ENCODE data around the gene RNF121. TPM values are rescaled to one million over a fixed set of nuclear protein-coding genes. Genes with fewer than 3 reads are reported as not detected.
"Not testable (repeated sequence)": the region's sequence is repeated elsewhere in the genome, so short reads cannot be mapped to it uniquely, and the experiment has no call there.

Gene RNF121
- 6.4 and 21.4 TPM in 2 replicates for total RNA-seq (2014; rRNA removed; shearing (Covaris generic))

DNA sequence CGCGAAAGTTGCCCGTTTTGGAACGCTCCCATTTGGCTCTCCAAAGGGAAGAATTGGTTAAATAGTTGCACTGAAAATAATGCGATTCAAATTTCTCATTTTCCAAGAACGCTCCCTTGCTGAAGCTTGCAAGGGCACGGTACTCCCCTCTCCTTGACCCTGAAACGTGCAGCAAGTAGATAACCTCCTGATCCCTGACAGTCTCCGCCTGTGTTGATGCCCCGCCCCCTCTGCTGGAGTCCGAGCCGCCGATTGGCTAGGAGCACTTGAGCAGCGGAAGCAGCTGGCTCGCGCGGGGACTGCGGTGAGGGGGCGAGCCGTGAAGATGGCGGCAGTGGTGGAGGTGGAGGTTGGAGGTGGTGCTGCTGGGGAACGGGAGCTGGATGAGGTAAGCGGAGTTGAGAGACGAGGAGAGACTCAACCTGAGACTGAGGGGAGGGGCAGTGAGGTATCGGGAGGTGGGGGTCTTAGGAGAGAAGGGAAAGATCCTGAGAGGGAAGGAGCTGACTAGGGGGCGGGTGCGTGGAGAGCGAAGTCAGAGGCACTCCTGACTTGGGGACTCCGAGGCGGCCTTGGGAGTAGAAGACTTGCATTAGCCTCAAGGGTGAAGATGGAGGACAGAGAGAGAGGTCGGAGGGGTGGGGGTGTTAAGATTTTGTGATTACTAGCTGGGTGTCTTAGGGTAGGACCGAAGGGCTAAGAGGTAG is at the start of gene RNF121:
Gene RNF121, plus strand, starts transcription at position 310 of the 707 bp plus-strand sequence. Its CDS starts 16 bp downstream, at position 326.
- DNase-seq (ENCODE audit: low read depth in 1 of 2, low spot score in 2 of 2): peak; percentile 91
- H3K4me1 ChIP-seq (replicated peaks): peaks cover 8% of the 10 kb centered on the region
- H3K27ac ChIP-seq: peak within 1 kb of the TSS; percentile 97

DNA sequence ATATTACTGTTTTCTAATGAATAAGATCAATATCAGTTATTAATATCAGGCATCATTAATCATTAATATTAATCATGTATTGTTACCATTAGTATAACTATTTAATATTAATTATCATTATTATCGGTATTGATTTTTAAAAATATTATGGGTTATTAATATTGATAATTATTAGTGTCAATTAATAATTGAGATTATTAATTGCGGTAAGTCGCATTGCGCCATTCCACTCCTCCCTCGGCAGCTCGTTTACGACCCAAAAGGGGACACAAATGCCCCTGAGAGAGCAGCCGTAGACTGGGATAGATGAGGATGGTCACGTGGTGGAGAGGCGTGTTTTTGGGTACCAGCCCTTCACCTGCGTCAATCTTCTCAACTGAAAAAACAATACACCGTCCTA is 43.0 kb upstream of the RNF121 start:
- H3K27me3 ChIP-seq (replicated peaks); H3K4me1 ChIP-seq (replicated peaks); DNase-seq (ENCODE audit: low read depth in 1 of 2, low spot score in 2 of 2); H3K9me3 ChIP-seq (replicated peaks); H3K27ac ChIP-seq; H3K36me3 ChIP-seq; H3K4me3 ChIP-seq: not testable (repeated sequence)

More for the DNA sequence above, at the start of gene RNF121:
- H3K4me3 ChIP-seq: peak within 1 kb of the TSS; percentile 66
- H3K9me3 ChIP-seq (replicated peaks): no peaks in the 10 kb centered on the region
- H3K36me3 ChIP-seq: no peaks in the 10 kb centered on the region
- no peaks in the 10 kb centered on the region for H3K27me3 ChIP-seq (replicated peaks)

GRCh38 chr11:71888335-71889010 is 40.4 kb upstream of the RNF121 start:
- not testable (repeated sequence) for H3K27me3 ChIP-seq (replicated peaks); DNase-seq (ENCODE audit: low read depth in 1 of 2, low spot score in 2 of 2); H3K4me1 ChIP-seq (replicated peaks)

DNA sequence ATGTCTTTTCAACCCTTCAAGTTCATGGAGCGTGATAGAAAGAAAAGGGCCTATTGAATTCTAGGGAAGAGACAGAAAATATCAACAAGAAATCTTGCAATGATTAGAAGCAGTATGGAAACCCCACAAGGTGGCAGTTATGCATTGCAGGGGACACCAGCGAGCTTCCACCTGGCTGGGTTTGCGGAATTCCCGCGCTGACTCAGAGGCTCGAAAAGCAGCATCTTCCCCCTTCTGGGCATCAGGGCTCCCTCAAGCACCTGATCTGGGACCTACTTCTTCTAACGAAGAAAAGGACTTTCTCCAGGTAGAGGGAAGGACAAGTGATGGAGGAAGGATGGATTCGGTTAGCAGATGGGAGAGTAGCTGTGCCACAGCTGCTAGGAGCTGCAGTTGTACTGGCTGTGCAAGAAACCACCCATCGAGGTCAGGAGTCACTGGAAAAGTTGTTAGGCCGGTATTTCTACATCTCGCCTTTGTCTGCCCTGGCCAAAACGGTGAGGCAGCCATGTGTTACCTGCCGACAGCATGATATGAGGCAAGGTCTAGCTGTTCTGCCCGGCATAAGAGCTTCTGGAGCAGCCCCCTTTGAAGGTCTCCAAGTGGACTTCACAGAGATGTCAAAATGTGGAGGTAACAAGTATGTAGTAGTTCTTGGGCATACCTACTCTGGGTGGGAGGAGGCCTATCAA is 39.5 kb upstream of the RNF121 start:
- H3K4me1 ChIP-seq (replicated peaks); H3K9me3 ChIP-seq (replicated peaks); H3K4me3 ChIP-seq; H3K27me3 ChIP-seq (replicated peaks); H3K36me3 ChIP-seq; DNase-seq (ENCODE audit: low read depth in 1 of 2, low spot score in 2 of 2); H3K27ac ChIP-seq: not testable (repeated sequence)

More at GRCh38 chr11:71888335-71889010, 40.4 kb upstream of the RNF121 start:
- not testable (repeated sequence) for H3K4me3 ChIP-seq; H3K36me3 ChIP-seq; H3K27ac ChIP-seq; H3K9me3 ChIP-seq (replicated peaks)

GRCh38 chr11:71895961-71896360 is 32.9 kb upstream of the RNF121 start:
- H3K4me1 ChIP-seq (replicated peaks): no peaks in the 10 kb centered on the region
- DNase-seq (ENCODE audit: low read depth in 1 of 2, low spot score in 2 of 2): no peak
- H3K4me3 ChIP-seq: no peak overlapping the region
- no peaks in the 10 kb centered on the region for H3K36me3 ChIP-seq
- no peaks in the 10 kb centered on the region for H3K9me3 ChIP-seq (replicated peaks)
- H3K27ac ChIP-seq: no peak overlapping the region
- H3K27me3 ChIP-seq (replicated peaks): no peaks in the 10 kb centered on the region

DNA sequence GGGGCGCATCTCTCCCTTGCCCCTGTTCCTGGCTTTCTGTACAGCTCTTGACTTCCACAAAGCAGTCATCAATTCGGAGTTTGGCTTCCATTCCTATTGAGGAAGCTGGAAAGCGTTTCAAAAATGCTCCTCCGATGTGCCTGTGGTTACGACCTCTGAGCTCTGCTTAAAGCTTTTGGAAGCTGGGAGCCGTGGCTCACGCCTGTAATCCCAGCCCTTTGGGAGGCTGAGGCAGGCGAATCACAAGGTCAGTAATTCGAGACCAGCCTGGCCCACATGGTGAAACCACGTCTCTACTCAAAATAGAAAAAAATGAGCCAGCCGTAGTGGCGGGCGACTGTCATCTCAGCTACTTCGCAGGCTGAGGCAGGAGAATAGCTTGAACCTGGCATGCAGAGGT is 27.7 kb upstream of the RNF121 start:
- not testable (repeated sequence) for H3K9me3 ChIP-seq (replicated peaks); H3K36me3 ChIP-seq; H3K4me3 ChIP-seq; H3K27ac ChIP-seq; H3K27me3 ChIP-seq (replicated peaks); DNase-seq (ENCODE audit: low read depth in 1 of 2, low spot score in 2 of 2); H3K4me1 ChIP-seq (replicated peaks)

GRCh38 chr11:71908218-71908617 is 20.6 kb upstream of the RNF121 start:
- no peaks in the 10 kb centered on the region for H3K9me3 ChIP-seq (replicated peaks)
- H3K36me3 ChIP-seq: no peaks in the 10 kb centered on the region
- no peaks in the 10 kb centered on the region for H3K27me3 ChIP-seq (replicated peaks)
- H3K4me3 ChIP-seq: no peak overlapping the region
- DNase-seq (ENCODE audit: low read depth in 1 of 2, low spot score in 2 of 2): no peak
- no peaks in the 10 kb centered on the region for H3K4me1 ChIP-seq (replicated peaks)
- no peak overlapping the region for H3K27ac ChIP-seq

DNA sequence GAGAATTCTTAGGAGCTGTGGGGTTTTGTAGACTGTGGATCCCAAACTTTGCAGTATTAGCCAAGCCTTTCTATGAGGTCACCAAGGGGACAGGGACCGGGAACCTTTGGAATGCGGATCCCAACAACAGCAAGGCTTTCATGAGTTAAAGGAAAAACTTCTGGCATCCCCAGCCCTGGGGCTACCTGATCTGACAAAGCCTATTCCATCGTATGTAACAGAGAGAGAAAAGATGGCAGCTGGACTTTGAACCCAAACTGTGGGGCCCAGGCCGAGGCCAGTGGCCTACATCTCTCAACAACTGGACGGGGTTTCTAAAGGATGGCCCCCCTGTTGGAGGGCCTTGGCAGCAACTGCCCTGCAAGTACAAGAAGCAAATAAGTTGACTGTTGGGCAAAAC is 18.1 kb upstream of the RNF121 start:
- not testable (repeated sequence) for H3K4me3 ChIP-seq; H3K9me3 ChIP-seq (replicated peaks); H3K27ac ChIP-seq; H3K27me3 ChIP-seq (replicated peaks); H3K4me1 ChIP-seq (replicated peaks); H3K36me3 ChIP-seq; DNase-seq (ENCODE audit: low read depth in 1 of 2, low spot score in 2 of 2)

DNA sequence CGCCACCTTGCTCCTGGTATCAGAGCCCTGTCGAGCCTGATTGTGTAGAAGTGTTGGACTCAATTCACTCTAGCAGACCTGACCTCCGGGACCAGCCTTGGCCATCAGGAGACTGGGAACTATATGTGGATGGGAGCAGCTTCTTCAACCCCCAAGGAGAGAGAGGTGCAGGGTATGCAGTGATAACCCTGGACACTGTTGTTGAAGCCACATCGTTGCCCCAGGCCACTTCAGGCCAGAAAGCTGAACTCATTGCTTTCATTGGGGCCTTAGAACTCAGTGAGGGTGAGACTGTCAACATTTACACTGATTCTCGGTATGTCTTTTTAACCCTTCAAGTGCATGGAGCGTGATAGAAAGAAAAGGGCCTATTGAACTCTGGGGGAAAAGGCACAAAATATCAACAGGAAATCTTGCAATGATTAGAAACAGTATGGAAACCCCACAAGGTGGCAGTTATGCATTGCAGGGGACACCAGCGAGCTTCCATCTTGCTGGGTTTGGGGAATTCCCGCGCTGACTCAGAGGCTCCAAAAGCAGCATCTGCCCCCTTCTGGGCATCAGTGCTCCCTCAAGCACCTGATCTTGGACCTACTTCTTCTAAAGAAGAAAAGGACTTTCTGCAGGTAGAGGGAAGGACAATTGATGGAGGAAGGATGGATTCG is 17.4 kb upstream of the RNF121 start:
- not testable (repeated sequence) for H3K4me1 ChIP-seq (replicated peaks); H3K36me3 ChIP-seq; H3K27ac ChIP-seq; H3K27me3 ChIP-seq (replicated peaks); H3K4me3 ChIP-seq; H3K9me3 ChIP-seq (replicated peaks)
- peak in 1 of 2 experiments; percentile 50 for DNase-seq (ENCODE audit: low read depth in 1 of 2, low spot score in 2 of 2)

GRCh38 chr11:71911986-71912340 is 16.9 kb upstream of the RNF121 start:
- not testable (repeated sequence) for H3K4me1 ChIP-seq (replicated peaks); H3K36me3 ChIP-seq; H3K27ac ChIP-seq; H3K9me3 ChIP-seq (replicated peaks); H3K27me3 ChIP-seq (replicated peaks); H3K4me3 ChIP-seq; DNase-seq (ENCODE audit: low read depth in 1 of 2, low spot score in 2 of 2)

DNA sequence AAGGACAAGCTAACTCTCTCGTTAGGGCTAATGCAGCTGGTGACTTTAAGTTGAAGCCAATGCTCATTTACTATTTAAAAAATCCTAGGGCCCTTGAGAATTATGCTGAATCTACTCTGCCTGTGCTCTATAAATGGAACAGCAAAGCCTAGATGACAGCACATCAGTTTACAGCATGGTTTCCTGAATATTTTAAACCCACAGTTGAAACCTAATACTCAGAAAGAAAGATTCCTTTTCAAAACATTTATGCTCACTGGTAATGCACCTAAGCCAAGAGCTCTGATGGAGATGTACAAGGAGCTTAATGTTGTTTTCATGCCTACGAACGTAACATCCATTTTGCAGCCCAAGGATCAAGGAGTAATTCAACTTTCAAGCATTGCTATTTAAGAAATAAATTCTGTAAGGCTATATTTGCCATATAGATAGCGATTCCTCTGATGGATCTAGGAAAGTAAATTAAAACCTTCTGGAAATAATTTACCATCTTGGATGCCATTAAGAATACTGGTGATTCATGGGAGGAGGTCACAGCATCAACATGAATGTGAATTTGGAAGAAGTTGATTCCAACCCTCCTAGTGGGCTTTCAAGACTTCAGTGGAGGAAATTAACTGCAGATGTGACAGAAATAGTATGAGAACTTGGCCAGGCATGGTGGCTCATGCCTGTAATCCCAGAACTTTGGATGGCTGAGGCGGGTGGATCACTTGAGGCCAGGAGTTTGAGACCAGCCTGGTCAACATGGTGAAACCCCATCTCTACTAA is 14.9 kb upstream of the RNF121 start:
- Histone ChIP-seq H3K27ac (no peak overlapping the region), H3K36me3 (no peaks in the 10 kb centered on the region), H3K4me1 (replicated peaks) (no peaks in the 10 kb centered on the region), H3K4me3 (no peak overlapping the region), H3K9me3 (replicated peaks) (no peaks in the 10 kb centered on the region), H3K27me3 (replicated peaks) (no peaks in the 10 kb centered on the region)
- DNase-seq (ENCODE audit: low read depth in 1 of 2, low spot score in 2 of 2): no peak

DNA sequence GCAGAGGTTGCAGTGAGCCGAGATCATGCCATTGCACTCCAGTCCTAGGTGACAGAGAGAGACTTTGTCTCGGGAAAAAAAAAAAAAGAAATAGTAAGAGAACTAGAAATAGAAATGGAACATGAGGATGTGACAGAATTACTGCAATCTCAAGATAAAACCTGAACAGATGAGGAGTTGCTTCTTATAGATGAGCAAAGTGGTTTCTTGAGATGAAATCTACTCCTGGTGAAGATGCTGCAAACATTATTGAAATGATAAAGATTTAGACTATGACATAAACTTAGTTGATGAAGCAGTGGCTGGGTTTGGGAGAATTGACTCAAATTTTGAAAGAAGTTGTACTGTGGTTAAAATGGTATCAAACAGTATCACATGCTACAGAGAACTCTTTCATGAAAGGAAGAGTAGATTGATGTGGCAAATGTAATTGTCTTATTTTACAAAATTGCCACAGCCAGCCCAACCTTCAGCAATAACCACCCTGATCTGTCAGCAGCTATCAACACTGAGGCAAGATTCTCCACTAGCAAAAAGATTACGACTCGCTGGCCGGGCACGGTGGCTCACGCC is 14.1 kb upstream of the RNF121 start:
- Histone ChIP-seq H3K36me3 (no peaks in the 10 kb centered on the region), H3K4me1 (replicated peaks) (no peaks in the 10 kb centered on the region), H3K4me3 (no peak overlapping the region), H3K27me3 (replicated peaks) (no peaks in the 10 kb centered on the region), H3K27ac (no peak overlapping the region), H3K9me3 (replicated peaks) (no peaks in the 10 kb centered on the region)
- DNase-seq (ENCODE audit: low read depth in 1 of 2, low spot score in 2 of 2): no peak

- Histone ChIP-seq H3K27me3 (replicated peaks) (no peaks in the 10 kb centered on the region), H3K36me3 (no peaks in the 10 kb centered on the region), H3K4me3 (no peak overlapping the region), H3K9me3 (replicated peaks) (no peaks in the 10 kb centered on the region), H3K4me1 (replicated peaks) (no peaks in the 10 kb centered on the region), H3K27ac (no peak overlapping the region)
- no peak for DNase-seq (ENCODE audit: low read depth in 1 of 2, low spot score in 2 of 2)
These were observed 11.2 kb upstream of the RNF121 start for GRCh38 chr11:71917646-71918140.
